GM23248 (cell line): ENCODE data around the gene KREMEN2. TPM values are rescaled to one million over a fixed set of nuclear protein-coding genes. Genes with fewer than 3 reads are reported as not detected.

Experiments used
- DNase-seq: peaks from one replicate; pipeline ENCODE4 v3.0.0-alpha.2; 2015
- H2AFZ ChIP-seq: fragments of 200-600 bp; sonication (generic); 2 replicates; pipeline ENCODE4 v1.6.1; 2016; ENCODE audit warnings: antibody characterized with exemption
- H3F3A ChIP-seq: fragments of 200-600 bp; sonication (generic); 2 replicates; pipeline ENCODE4 v1.6.1; 2016; ENCODE audit warnings: mild to moderate bottlenecking, antibody characterized with exemption, mixed run types; ENCODE audit not compliant: insufficient read depth
- H3K27ac ChIP-seq: fragments of 200-600 bp; sonication (generic); 2 replicates; pipeline ENCODE4 v1.5.1; 2016; ENCODE audit warnings: mild to moderate bottlenecking
- H3K27me3 ChIP-seq: fragments of 200-600 bp; sonication (generic); replicated peaks from 2 replicates; pipeline ENCODE4 v1.6.1; 2016; ENCODE audit warnings: mild to moderate bottlenecking; ENCODE audit not compliant: insufficient read depth
- H3K36me3 ChIP-seq: fragments of 200-600 bp; sonication (generic); 2 replicates; pipeline ENCODE4 v1.6.1; 2016; ENCODE audit warnings: low read depth, mild to moderate bottlenecking
- H3K4me1 ChIP-seq: fragments of 200-600 bp; sonication (generic); 2 replicates; pipeline ENCODE4 v1.6.1; 2016; ENCODE audit warnings: mild to moderate bottlenecking; ENCODE audit not compliant: insufficient read depth
- H3K4me2 ChIP-seq: fragments of 200-600 bp; sonication (generic); one replicate; pipeline ENCODE4 v1.6.1; 2016; ENCODE audit warnings: mild to moderate bottlenecking; ENCODE audit not compliant: unreplicated experiment
- H3K4me3 ChIP-seq: fragments of 200-600 bp; sonication (generic); 2 replicates; pipeline ENCODE4 v1.5.1; 2016; ENCODE audit warnings: mild to moderate bottlenecking
- H3K79me2 ChIP-seq: fragments of 200-600 bp; sonication (generic); 2 replicates; pipeline ENCODE4 v1.6.1; 2016; ENCODE audit warnings: mild to moderate bottlenecking; ENCODE audit not compliant: insufficient read depth
- H3K9ac ChIP-seq: fragments of 200-600 bp; sonication (generic); 2 replicates; pipeline ENCODE4 v1.6.1; 2016; ENCODE audit warnings: mild to moderate bottlenecking
- H3K9me2 ChIP-seq: fragments of 200-600 bp; sonication (generic); 2 replicates; pipeline ENCODE4 v1.6.1; 2016; ENCODE audit warnings: mixed run types, mild to moderate bottlenecking, moderate library complexity; ENCODE audit not compliant: insufficient read depth
- H3K9me3 ChIP-seq: fragments of 200-600 bp; sonication (generic); one replicate; pipeline ENCODE4 v1.6.1; 2017; ENCODE audit warnings: low read depth
- H4K20me1 ChIP-seq: fragments of 200-600 bp; sonication (generic); 2 replicates; pipeline ENCODE4 v1.6.0; 2016; ENCODE audit not compliant: insufficient read depth
- EZH2 ChIP-seq: fragments of 200-600 bp; sonication (generic); IDR thresholded peaks from 2 replicates; pipeline ENCODE4 v1.6.1; 2018; ENCODE audit warnings: antibody characterized with exemption, mild to moderate bottlenecking; ENCODE audit not compliant: insufficient read depth, poor library complexity, severe bottlenecking
- EZH2phosphoT487 ChIP-seq: fragments of 200-600 bp; sonication (generic); IDR thresholded peaks from 2 replicates; pipeline ENCODE4 v1.6.1; 2018; ENCODE audit warnings: antibody characterized with exemption, moderate library complexity, mild to moderate bottlenecking, low read depth; ENCODE audit not compliant: insufficient read depth
- WGBS, 2 experiments: methylation state at CpG; one replicate each; pipeline ENCODE4 v1.1.6; 2015 to 2017; ENCODE audit warnings: low lambda C conversion rate in 2 of 2, low coverage in 1 of 2; ENCODE audit errors: missing lambda C conversion rate in 2 of 2; 5-methylcytosine and 5-hydroxymethylcytosine counted together
- in situ Hi-C: fragments of 300-500 bp; cut with MboI; formaldehyde crosslinking; loops from 2 replicates; pipeline ENCODE4 v1.15.0; 2020
- polyA plus RNA-seq: library from polyadenylated mRNA; unstranded; fragments of >200 nt; fragmentation: Nextera tagmentation; extraction: Ambion mirVana; gene quantifications from 2 replicates; pipeline ENCODE4 v1.2.1, GENCODE V29; 2016
- total RNA-seq: library from RNA; depleted of rRNA; stranded (reverse); fragments of >200 nt; shearing (Covaris generic); gene quantifications from 2 replicates; pipeline ENCODE4 v1.2.3, GENCODE V29; 2014

Gene KREMEN2
- total and polyA plus RNA-seq, 2 experiments from 2014 or later, result not detected

DNA sequence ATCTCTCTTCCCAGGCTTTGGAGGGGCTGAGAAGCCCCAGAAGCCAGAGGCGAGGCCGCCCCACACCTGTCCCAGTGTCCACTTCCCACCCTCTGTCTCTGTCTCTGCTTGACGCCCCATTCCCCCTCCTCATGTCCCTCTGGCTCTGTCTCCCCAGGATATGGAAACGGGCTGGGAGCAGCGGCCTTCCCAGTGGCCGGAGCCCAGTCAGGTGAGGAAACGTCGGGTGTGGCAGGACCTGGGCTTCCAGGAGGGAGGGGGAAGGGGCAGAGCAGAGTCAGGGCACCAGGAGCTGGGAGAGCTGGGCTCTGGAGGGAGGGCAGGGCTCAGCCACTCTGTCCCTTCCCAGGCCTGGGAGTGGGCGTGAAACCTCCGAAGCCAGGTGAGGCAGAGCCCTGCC is 26.8 kb downstream of the KREMEN2 start:
- 67 to 77% methylated on average over 8 to 10 of the region's 10 CpGs for WGBS, 2 experiments
- no peak overlapping the region for H3K9ac ChIP-seq
- no peak for DNase-seq
- no peaks in the 10 kb centered on the region for H3K36me3 ChIP-seq
- TF ChIP-seq EZH2phosphoT487, result no peak
- TF ChIP-seq EZH2, result no peak
- H3K27ac ChIP-seq, result no peak overlapping the region
- H4K20me1 ChIP-seq, result no peaks in the 10 kb centered on the region
- H2AFZ ChIP-seq, result no peak overlapping the region
- H3K79me2 ChIP-seq, result no peaks in the 10 kb centered on the region
- H3K9me3 ChIP-seq, result no peaks in the 10 kb centered on the region
- no peaks in the 10 kb centered on the region; the same call in 1 of the 2 replicates for H3K27me3 ChIP-seq
- H3K4me3 ChIP-seq, result no peak overlapping the region
- H3K4me1 ChIP-seq, result no peaks in the 10 kb centered on the region
- no peaks in the 10 kb centered on the region for H3K9me2 ChIP-seq
- no peaks in the 10 kb centered on the region for H3F3A ChIP-seq
- in situ Hi-C loops, result no loop called here
- H3K4me2 ChIP-seq, result no peak overlapping the region

- in situ Hi-C loops, result no loop called here
- Histone ChIP-seq H3K27ac (no peak overlapping the region), H3K27me3 (no peaks in the 10 kb centered on the region; the same call in 1 of the 2 replicates), H3F3A (no peaks in the 10 kb centered on the region), H3K36me3 (no peaks in the 10 kb centered on the region), H3K79me2 (no peaks in the 10 kb centered on the region), H2AFZ (no peak overlapping the region), H3K4me3 (no peak overlapping the region), H3K9me3 (no peaks in the 10 kb centered on the region), H3K4me2 (no peak overlapping the region), H3K4me1 (no peaks in the 10 kb centered on the region), H3K9ac (no peak overlapping the region), H4K20me1 (no peaks in the 10 kb centered on the region), H3K9me2 (no peaks in the 10 kb centered on the region)
- TF ChIP-seq EZH2phosphoT487 (no peak), EZH2 (no peak)
- 85 to 88% methylated on average over 12 of the region's 12 CpGs for WGBS, 2 experiments
- no peak for DNase-seq
These were observed 27.6 kb downstream of the KREMEN2 start for GRCh38 chr16:2991566-2992261.

- no peaks in the 10 kb centered on the region for H3K36me3 ChIP-seq
- no peaks in the 10 kb centered on the region for H4K20me1 ChIP-seq
- H3K9ac ChIP-seq, result no peak overlapping the region
- no peak for DNase-seq
- no peaks in the 10 kb centered on the region for H3F3A ChIP-seq
- H3K4me1 ChIP-seq, result no peaks in the 10 kb centered on the region
- TF ChIP-seq EZH2 (no peak), EZH2phosphoT487 (no peak)
- H3K9me2 ChIP-seq, result no peaks in the 10 kb centered on the region
- no peaks in the 10 kb centered on the region for H3K9me3 ChIP-seq
- no peak overlapping the region for H3K27ac ChIP-seq
- no peak overlapping the region for H3K4me3 ChIP-seq
- no peaks in the 10 kb centered on the region; the same call in 1 of the 2 replicates for H3K27me3 ChIP-seq
- no peak overlapping the region for H2AFZ ChIP-seq
- H3K79me2 ChIP-seq, result no peaks in the 10 kb centered on the region
- WGBS, 2 experiments, result 83% methylated on average over 14 of the region's 14 CpGs
- no peak overlapping the region for H3K4me2 ChIP-seq
- in situ Hi-C loops, result no loop called here
These were observed 28.5 kb downstream of the KREMEN2 start for GRCh38 chr16:2992383-2993081.

GRCh38 chr16:2996298-2996697 is 32.2 kb downstream of the KREMEN2 start:
- H3K9me2 ChIP-seq, result no peaks in the 10 kb centered on the region
- H4K20me1 ChIP-seq, result no peaks in the 10 kb centered on the region
- no peaks in the 10 kb centered on the region for H3K27me3 ChIP-seq
- H3K27ac ChIP-seq, result no peak overlapping the region
- TF ChIP-seq EZH2, result no peak
- no peak for TF ChIP-seq EZH2phosphoT487
- H3K9ac ChIP-seq, result no peak overlapping the region
- H2AFZ ChIP-seq, result no peak overlapping the region
- in situ Hi-C loops, result no loop called here
- no peak overlapping the region for H3K4me3 ChIP-seq
- no peaks in the 10 kb centered on the region for H3K79me2 ChIP-seq
- no peaks in the 10 kb centered on the region for H3K36me3 ChIP-seq
- no peak overlapping the region for H3K4me2 ChIP-seq
- H3F3A ChIP-seq, result no peaks in the 10 kb centered on the region
- no peaks in the 10 kb centered on the region for H3K9me3 ChIP-seq
- 77 to 91% methylated on average over 4 to 13 of the region's 13 CpGs for WGBS, 2 experiments
- no peak for DNase-seq
- H3K4me1 ChIP-seq, result no peaks in the 10 kb centered on the region
